HG03175 (cell line): ENCODE data around the gene STK40.

Experiments
- ATAC-seq: cut with Tn5 transposase; IDR thresholded peaks from one replicate; pipeline ENCODE4 v1.9.1; 2021; ENCODE audit warnings: mild to moderate bottlenecking, moderate library complexity; ENCODE audit not compliant: unreplicated experiment

STK40 gene

DNA sequence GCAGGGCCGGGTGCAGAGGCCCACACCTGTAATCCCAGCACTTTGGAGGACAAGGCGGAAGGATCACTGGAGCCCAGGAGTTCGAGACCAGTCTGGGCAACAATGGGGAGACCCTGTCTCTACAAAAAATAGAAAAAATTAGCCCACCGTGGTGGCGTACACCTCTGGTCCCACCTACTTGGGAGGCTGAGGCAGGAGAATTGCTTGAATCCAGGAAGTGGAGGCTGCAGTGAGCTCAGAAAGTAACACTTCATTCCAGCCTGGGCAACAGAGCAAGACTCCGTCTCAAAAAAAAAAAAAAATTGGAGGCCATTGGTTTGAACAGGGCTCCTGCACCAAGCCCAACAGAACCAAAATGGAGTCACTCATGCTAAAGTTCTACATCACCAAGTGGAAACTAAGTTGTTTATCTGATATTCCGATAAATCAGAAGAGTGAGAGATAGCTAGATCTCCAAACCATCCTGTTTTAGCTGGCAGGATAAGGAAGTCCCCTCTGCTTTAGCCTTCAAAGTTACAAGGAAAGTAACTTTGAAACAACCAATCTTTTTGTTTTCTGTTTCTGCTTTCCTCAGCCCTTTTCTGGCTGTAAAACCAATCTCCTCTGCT lies 12.8 kb upstream of the STK40 start:
- no peak for ATAC-seq

DNA sequence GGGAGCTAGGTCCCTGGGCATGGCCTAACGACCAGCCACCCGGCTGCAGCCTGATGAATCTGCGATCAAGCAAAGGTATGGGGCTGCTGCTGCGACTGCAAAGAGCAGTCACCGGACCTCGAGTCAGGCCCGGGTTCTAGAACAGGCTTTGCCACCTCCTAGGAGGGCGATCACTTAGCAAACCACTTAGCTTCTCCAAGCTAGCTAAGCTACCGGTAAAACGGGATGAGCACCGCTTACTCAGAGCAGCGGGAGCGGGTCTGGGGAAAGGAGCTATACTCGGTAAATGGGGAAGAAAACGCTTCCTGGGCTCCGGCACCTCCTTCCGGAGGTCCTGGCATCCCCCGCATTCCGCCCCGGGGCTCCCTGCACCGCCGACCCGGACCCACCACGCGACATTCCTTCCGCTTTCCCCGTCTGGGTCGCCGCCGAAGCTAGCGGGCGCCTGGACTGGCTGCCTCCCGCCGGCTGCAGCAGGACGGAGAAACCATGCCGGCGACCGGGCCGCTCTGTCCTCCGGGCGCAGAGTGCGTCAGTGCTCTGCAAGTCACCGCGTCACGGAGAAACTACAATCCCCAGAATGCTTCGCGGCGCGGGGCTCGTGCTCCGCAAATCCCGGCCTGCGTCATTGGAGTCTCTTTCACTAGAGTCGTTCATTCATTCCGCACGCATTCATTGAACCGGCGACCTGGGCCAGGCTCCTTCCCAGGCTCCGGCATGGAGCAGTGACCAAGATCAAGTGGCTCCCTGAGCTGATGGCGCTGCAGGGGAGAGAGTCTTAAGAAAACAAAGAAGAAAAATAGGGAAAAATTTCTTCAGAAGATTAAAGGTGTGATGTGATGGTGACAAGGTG lies 11.9 kb upstream of the STK40 start, which contains the start of gene LSM10:
Gene LSM10, minus strand, starts transcription at position 531 of the 853 bp plus-strand sequence. CDS start 3,779 bp downstream, outside the sequence.
- peak; percentile 90 for ATAC-seq

DNA sequence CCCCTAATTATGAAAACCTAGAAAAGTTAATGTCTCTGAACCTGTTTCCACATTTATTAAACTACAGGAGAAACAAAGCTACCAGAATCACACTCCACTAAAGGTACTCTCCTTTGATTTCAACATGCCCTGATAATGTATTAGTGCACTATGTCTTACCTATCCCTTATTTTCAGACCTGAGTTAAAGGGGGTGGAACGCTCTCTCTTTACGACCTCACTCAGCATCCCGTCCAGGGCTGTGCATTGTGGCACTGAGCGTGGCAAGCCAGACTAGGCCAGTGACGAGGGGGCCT lies 11.3 kb upstream of the STK40 start:
- ATAC-seq, result peak; percentile 29

DNA sequence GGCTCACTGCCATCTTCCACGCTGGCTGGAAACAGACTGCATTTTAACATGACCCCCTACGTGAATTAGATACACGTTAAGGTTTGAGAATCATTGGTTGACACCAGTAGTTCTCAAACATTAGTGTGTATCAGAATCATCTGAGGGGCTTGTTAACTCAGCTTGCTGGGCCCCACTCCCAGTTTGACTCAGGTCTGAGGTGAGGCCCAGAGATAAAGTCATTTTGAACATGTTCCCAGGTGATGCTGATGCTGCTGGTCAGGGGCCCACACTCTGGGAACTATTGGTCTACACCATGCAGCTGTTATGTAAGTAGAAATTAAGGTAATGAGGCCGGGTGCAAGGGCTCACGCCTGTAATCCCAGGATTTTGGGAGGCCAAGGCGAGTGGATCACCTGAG lies 10.6 kb upstream of the STK40 start:
- no peak for ATAC-seq

DNA sequence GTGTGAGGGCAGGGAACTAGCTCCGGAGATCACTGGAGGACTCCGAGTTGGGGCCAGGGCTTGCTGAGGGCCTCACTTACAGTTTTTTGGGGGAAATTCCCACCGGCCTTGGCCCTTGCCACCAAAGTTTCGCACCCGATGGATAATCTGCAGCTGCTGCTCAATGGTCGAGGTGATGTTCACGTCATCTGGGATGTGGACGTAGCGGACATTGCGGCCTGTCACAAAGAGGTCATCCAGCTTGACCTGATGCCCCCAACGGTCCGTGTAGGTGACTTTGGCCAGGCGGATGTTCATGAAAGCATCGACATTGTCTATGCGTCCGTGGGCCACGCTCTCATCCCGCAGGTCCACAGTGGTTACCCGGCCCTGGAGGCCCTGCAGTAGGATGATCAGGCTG lies 8.0 kb upstream of the STK40 start:
- ATAC-seq, result no peak

DNA sequence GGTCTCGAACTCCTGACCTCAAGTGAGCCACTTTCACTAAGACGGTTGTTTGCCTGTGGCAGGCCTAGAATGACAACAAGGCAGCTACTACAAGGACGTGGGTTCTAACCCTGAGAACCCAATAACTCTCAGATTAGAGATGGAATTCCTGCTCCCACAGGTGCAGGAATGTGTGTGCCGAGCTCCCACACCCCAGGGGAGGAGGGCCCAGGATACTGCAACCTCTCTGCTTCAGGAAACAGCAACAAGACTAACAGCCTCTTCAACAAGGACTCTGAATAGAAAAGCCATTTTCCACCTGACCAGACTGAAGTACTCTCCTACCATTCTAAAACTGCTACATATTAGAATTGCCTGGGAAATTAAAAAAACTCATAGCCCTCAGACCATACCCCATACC lies 7.1 kb upstream of the STK40 start:
- no peak for ATAC-seq

DNA sequence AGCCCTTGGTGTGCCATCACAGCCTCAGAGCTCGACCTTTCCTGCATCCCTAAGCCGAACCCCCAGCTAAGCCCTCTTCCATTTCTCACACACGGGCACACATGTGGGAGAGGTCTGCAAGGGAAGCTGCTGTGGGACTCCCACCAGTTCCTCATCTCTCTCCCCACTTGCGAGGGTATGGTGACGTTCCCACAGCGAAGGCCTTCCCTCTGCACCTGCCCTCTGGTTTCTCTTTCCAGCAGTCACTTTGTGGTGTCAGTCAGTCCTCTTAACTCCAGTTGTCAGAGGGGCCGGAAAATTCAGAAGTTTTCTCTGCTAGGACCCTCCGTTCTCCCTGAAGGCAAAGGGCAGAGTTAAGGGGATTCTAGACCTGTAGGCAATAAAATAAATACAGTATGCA lies 5.5 kb upstream of the STK40 start:
- no peak for ATAC-seq

DNA sequence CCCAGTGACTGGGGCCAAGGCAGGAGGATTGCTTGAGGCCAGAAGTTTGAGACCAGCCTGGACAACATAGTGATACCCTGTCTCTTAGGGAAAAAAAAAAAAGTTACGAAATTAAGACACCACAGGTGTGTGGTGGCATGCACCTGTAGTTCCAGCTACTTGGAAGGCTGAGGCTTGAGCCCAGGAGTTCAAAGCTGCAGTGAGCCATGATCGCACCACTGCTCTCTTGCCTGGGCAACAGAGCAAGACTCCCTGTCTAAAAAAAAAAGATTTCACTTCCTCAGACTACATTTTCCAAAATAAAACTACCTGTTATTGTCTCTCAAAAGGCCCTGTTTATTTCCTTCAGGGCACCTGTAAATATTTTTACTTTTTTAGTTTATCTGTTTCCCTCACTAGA lies 4.7 kb upstream of the STK40 start:
- ATAC-seq, result no peak

DNA sequence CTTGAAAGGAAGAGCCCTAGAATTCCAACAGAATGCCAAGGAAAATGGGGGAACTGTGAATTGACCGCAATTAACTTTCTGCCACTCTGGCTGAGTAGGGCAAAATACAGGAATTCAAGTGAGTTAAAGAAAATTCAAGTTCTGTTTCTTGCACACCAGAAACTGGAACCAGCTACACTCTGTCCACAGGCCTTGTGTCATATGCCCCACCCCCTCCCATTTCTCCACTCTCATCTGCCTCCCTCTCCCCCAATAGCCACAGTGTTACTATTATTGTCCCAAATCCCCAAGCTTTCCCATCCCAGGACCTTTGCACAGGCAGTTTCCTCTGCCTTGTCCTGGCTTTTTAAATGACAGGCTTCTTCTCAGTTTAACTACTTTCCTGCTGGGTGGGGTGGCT lies 4.3 kb upstream of the STK40 start:
- ATAC-seq, result no peak

DNA sequence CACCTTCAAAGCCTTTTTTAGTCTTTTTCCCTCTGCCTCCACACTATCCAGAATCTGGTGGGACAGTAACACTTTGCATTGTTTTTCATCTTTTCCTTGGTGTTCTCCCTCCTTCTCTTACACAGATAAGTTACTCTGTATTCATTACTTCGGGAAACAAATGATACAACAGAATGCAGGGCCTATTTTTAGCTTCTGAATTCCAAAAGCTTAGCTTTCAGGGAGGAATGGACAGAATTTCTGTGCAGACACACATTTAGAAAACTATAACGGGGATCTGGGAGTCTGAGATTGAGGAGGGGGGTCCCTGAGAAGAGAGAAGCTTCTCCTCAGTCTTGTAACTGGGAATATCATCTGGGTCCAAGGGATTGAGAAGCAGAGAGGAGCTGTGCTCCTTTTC lies 3.5 kb upstream of the STK40 start:
- ATAC-seq, result no peak

DNA sequence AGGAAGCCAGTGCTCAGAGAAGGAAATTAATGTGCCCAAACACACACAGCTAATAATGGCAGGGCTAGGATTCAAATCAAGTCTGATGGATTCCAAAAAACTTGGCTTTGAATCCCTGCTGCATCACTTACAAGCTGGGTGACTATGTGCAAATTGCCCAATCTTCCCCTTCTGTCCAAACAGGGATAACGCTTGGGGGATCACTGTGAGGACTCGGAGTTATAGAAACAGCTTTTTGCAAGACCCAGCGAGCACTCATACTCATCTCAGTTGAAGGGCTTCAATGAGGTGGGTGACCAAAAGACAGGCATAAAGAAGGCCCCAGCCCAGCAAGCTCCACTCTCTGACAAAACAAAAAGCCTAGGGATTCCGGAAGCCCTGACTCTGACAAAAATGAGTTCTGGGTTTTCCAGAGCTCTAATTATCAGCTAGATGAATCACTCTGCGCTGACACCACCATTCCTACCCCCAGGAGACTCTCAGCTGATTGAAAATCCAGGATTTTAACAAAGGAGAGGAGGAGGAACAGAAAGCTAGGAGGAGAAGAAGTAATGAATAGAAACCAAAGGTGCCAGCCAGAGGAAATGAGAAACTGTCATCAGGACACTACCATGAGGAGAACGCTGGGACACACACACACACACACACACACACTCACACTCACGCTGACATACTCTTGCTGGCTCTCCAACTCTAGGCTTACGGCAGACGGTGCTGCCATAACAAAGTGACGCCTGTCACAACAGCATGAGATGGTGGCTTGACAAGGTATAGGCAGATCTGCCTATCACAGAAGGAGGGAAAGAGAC lies 1.6 kb upstream of the STK40 start:
- ATAC-seq, result no peak

DNA sequence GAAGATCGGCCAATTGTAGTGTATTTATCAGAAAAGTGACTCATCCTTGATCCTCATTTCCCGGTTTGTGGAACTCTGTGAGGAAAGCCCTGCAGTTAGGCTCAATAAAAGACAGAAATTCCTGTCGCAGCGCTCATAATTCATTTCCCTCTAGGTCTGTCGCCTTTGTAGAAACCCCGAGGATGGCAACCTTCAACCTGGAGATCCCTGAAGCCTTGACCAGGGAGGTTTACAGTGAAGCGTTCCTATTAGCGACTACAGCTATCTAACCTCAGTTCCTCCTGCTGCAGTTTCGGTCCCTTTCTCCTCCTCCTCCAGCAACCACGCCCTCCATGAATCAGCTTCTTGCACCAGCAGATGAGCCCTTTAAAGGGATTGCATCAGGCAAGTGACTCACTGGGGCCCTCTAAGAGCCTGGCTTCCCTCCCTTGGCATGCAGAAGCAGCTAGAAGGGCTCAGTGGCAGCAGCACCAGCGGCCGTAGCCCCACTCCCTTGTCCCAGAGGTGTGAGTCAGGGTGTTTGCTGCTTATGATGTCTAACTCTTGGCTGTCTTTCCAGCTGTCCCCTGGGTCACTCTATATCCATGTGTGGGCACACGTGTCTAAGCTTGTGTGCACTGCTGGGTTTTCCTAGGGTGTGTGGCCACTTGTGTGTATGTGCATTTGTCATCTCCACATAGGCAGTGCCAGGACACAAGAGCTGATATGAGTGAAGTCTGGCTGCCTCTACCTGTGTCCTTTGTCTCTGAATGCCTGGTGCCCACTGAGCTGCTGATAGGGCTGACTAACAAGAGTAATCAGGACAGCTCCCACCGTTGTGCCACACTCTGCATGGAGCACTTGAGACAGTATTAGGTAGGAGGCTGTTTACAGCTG lies 779 bp upstream of the STK40 start:
- peak; percentile 54 for ATAC-seq

DNA sequence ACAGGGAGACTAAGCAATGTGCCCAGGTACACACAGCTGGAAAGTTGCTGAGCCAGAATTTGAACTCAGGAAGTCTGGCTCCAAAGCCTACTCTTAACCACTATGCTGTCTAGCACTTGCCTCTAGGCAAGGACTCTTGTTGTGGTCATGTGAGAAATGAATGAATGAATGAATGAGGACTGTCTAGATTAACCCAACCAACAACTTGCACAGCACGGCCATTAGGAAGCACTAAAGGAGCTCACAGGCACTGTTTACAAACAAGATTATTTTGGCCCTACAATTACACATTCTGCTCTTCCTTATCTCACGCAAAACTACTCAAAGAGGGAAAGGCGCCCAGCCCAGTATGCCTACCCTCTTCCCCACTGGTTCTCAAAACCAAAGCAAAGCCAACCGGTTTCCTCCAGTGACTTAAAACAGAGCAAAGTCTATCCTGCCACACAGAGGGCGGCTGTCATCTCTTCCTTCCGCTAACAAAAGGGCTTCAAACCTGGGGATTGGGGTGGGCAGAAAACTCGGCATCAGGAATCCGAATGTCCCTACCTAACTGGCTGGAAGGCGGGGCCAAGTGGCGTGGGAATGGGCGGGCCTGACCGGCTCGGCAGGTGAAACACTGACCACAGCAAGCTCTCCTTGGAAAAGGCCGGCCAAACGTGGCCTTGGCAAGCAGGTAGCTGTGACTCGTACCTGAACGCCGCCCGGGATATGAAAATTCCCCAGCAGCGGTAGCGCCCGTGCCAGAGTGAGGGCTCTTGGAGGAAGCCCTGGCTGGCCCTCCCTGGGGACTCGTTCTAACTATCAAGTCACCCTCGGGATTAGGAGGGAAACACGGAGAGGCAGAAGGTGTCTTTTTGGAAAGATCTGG lies 948 bp downstream of the STK40 start:
- ATAC-seq, result no peak

DNA sequence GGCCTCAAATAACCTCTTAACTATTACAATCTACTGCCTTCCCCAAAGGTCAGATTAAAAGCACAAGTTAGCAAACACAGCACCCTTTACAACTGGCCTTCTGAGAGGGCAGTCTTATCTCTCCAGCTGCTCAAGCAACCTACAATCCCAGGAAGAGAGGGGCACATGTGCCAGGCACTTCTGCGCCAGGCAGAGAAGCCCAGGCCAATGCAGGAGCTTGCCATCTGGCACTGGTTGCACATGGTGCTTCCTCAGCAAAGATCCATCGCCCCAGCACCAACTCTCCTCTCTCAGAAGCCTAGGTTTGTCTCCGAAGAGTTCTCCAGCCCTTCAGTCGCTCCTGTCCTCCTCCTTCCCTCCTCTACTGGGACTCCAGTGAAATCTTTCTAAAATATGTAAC lies 2.5 kb downstream of the STK40 start:
- ATAC-seq, result no peak

DNA sequence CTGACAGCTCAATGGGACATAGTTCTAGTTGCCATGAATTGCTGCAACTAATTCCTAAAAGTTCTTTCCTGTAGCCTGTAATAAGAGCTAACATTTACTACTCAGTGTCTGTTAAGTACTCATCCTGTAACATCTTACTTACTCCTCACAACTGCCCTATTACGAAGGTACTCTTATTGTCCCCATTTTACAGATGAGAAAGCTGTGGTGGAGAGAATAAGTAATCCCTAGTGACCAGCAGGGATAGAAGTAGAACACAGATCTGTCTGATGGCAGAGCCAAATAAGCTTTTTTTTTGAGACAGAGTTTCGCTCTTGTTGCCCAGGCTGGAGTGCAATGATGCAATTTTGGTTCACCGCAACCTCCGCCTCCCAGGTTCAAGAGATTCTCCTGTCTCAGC lies 3.1 kb downstream of the STK40 start:
- no peak for ATAC-seq

DNA sequence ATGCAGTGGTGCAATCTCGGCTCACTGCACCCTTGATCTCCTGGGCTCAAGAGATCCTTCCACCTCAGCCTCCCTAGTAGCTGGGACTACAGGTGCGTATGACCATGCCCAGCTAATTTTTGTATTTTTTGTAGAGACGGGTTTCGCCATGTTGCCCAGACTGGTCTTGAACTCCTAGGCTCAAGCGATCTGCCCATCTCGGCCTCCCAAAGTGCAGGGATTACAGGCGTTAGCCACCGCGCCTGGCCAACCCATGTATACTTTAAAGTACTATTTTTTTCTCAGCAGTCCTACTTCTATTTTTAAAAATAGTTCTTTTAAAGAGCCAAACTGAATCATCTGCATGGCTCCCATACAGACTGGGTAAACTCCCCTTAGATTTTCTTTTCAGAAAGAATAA lies 3.5 kb downstream of the STK40 start:
- ATAC-seq, result no peak

DNA sequence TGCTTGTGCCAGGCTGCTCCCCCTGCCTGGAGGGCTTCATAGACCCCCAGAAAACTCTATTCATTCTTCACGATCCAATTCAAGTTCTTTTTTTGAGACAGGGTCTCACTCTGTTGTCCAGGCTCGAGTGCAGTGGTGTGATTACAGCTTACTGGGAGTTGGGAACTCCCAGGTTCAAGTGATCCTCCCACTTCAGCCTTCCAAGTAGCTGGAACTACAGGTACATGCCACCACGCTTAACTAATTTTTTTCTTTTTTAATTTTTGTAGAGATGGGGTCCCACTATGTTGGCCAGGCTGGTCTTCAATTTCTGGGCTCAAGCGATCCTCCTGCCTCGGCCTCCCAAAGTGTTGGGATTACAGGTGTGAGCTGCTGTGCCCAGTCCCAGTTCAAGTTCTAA lies 4.3 kb downstream of the STK40 start:
- ATAC-seq, result no peak

DNA sequence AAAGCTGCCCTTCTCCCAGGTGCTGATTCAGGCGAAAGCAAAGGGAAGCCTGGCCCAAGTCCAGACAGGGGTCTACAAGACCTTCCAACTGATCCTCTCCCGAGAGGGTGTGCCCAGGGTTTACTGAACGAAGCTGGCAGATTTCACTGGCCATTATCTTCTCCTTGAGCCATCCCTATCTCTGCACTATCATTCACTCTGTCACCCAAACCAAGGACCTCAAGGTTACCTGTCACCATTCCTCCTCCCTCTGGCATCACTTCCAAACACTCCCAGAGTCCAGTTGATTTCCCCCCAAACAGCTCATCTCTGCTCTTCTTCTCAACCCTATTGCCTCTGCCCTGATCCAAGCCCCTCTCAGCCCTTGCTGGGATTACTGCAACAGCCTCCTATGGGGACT lies 4.9 kb downstream of the STK40 start:
- no peak for ATAC-seq

DNA sequence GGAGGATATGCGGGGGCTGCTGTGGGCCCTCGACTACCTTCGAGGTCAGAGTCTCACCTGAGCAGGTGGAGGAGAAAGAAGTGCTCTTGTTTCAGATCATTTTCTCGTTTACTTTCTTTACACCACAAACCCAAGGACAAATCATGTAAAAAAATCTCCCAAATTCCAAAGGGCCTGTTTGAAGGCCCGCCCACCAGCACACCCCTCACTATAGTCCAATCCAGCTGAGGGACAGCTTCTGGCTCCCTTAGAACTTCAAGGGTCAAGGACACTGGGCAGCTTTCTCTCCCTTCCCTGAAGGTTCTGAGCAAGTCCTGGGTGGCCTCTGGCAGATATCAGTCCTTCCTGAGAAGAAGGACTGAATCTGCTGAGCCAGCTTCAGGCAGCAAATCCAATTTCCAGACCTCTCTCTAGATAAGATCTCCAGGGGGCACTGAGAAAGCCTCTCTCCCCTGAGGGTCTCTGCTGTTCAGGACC lies 5.5 kb downstream of the STK40 start:
- ATAC-seq, result no peak
